ENCODE measurements around the gene HTR7.
"Not testable (repeated sequence)": the region's sequence is repeated elsewhere in the genome, so short reads cannot be mapped to it uniquely, and the experiment has no call there.

Gene HTR7

GRCh38 chr10:90856964-90857634, 740 bp downstream of the HTR7 start:
- no peak for DNase-seq

- DNase-seq = no peak
These were observed 1.6 kb downstream of the HTR7 start for GRCh38 chr10:90856261-90856660.

GRCh38 chr10:90855126-90855525, 2.7 kb downstream of the HTR7 start:
- no peak for DNase-seq

- no peak for DNase-seq
These were observed 7.7 kb downstream of the HTR7 start for GRCh38 chr10:90849956-90850749.

- no peak for DNase-seq
These were observed 10.4 kb downstream of the HTR7 start for GRCh38 chr10:90847436-90847835.

GRCh38 chr10:90846746-90847145, 11.1 kb downstream of the HTR7 start:
- DNase-seq = no peak

- DNase-seq = no peak
These were observed 12.1 kb downstream of the HTR7 start for GRCh38 chr10:90845726-90846125.

GRCh38 chr10:90842725-90843124, 15.1 kb downstream of the HTR7 start:
- no peak for DNase-seq

GRCh38 chr10:90837486-90837885, 20.4 kb downstream of the HTR7 start:
- DNase-seq = no peak

- no peak for DNase-seq
These were observed 23.5 kb downstream of the HTR7 start for GRCh38 chr10:90834326-90834725.

- no peak for DNase-seq
These were observed 25.7 kb downstream of the HTR7 start for GRCh38 chr10:90832111-90832510.

GRCh38 chr10:90822508-90822907, 35.3 kb downstream of the HTR7 start:
- no peak for DNase-seq

GRCh38 chr10:90821864-90822263, 36.0 kb downstream of the HTR7 start:
- not testable (repeated sequence) for DNase-seq

- no peak for DNase-seq
These were observed 37.9 kb downstream of the HTR7 start for GRCh38 chr10:90819911-90820310.

- no peak for DNase-seq
These were observed 39.1 kb downstream of the HTR7 start for GRCh38 chr10:90818736-90819135.

GRCh38 chr10:90817128-90817889, 40.5 kb downstream of the HTR7 start:
- DNase-seq = no peak

- DNase-seq = no peak
These were observed 41.4 kb downstream of the HTR7 start for GRCh38 chr10:90816466-90816865.

- DNase-seq = no peak
These were observed 44.1 kb downstream of the HTR7 start for GRCh38 chr10:90813594-90814365.

- DNase-seq = not testable (repeated sequence)
These were observed 50.7 kb downstream of the HTR7 start for GRCh38 chr10:90807106-90807505.

- no peak for DNase-seq
These were observed 51.2 kb downstream of the HTR7 start for GRCh38 chr10:90806677-90807076.

GRCh38 chr10:90805206-90805605, 52.6 kb downstream of the HTR7 start:
- no peak for DNase-seq

GRCh38 chr10:90804354-90804753, 53.5 kb downstream of the HTR7 start:
- DNase-seq = no peak

GRCh38 chr10:90801608-90802007, 56.2 kb downstream of the HTR7 start:
- no peak for DNase-seq

All from GOT3 (cell line).